K562 (cell line): ENCODE measurements around the gene ATP5PD. TPM values are rescaled to one million over a fixed set of nuclear protein-coding genes. Genes with fewer than 3 reads are reported as not detected.

Experiments used
- CBFA2T2 ChIP-seq: fragments of 450-650 bp; conservative IDR thresholded peaks from 2 replicates; pipeline ENCODE4 v1.6.1; 2017; ENCODE audit warnings: mild to moderate bottlenecking
- CBX3 ChIP-seq, 2 experiments: IDR thresholded peaks; 1 replicate in 1 of 2; 2 replicates in 1 of 2; pipeline ENCODE4 v1.6.1; 2012; ENCODE audit warnings: inconsistent platforms in 2 of 2, low read length in 2 of 2, borderline replicate concordance in 1 of 2, control low read depth in 1 of 2
- ELK1 ChIP-seq: sonication (generic); formaldehyde crosslinking; IDR thresholded peaks from 2 replicates; pipeline ENCODE4 v1.8.1; 2022; ENCODE audit warnings: missing genetic modification reagents
- FOXK2 ChIP-seq, 2 experiments: fragments of 450-650 bp; IDR thresholded peaks in 1 of 2; conservative IDR thresholded peaks in 1 of 2; 2 replicates each; pipeline ENCODE4 v1.6.1; 2016; ENCODE audit warnings: low read depth in 2 of 2, mild to moderate bottlenecking in 1 of 2
- ILK ChIP-seq: fragments of 450-650 bp; IDR thresholded peaks from 2 replicates; pipeline ENCODE4 v1.6.1; 2016; ENCODE audit warnings: missing genetic modification characterization, low read depth, mild to moderate bottlenecking, missing compliant biosample characterization, moderate library complexity, borderline replicate concordance
- MAFK ChIP-seq: IDR thresholded peaks from 2 replicates; pipeline ENCODE4 v1.6.1; 2011; ENCODE audit warnings: low read length, improper control_type of control experiment
- MLX ChIP-seq, 2 experiments: fragments of 450-650 bp in 1 of 2; sonication (generic) in 1 of 2; formaldehyde crosslinking; conservative IDR thresholded peaks; 2 replicates each; pipeline versions ENCODE4 v1.4.0 to v1.8.1; 2020 to 2022; ENCODE audit warnings: mild to moderate bottlenecking in 1 of 2, missing genetic modification reagents in 1 of 2
- NBN ChIP-seq: fragments of 450-650 bp; IDR thresholded peaks from 2 replicates; pipeline ENCODE4 v1.6.1; 2016; ENCODE audit warnings: low read depth, mild to moderate bottlenecking
- NCOR1 ChIP-seq: fragments of 450-650 bp; IDR thresholded peaks from 2 replicates; pipeline ENCODE4 v1.6.1; 2016; ENCODE audit warnings: mild to moderate bottlenecking, moderate library complexity
- NFRKB ChIP-seq: fragments of 450-650 bp; IDR thresholded peaks from 2 replicates; pipeline ENCODE4 v1.6.1; 2016; ENCODE audit warnings: low read depth
- NFYB ChIP-seq: IDR thresholded peaks from 2 replicates; pipeline ENCODE4 v1.6.1; 2011; ENCODE audit warnings: mild to moderate bottlenecking, moderate library complexity; ENCODE audit not compliant: insufficient read length; ENCODE audit errors: extremely low read depth
- NR2C1 ChIP-seq, 2 experiments: fragments of 450-650 bp; IDR thresholded peaks; 2 replicates each; pipeline ENCODE4 v1.6.1; 2017; ENCODE audit warnings: mild to moderate bottlenecking in 2 of 2, antibody characterized with exemption in 1 of 2, inconsistent platforms in 1 of 2, missing compliant biosample characterization in 1 of 2, missing genetic modification characterization in 1 of 2
- NR4A1 ChIP-seq, 2 experiments: fragments of 250-450 bp in 1 of 2; fragments of 450-650 bp in 1 of 2; sonication (Bioruptor Pico) in 1 of 2; IDR thresholded peaks; 2 replicates each; pipeline versions ENCODE4 v1.4.0 to v1.6.1; 2016 to 2020; ENCODE audit warnings: mild to moderate bottlenecking in 2 of 2, missing compliant biosample characterization in 1 of 2, missing genetic modification characterization in 1 of 2, moderate library complexity in 1 of 2
- NRF1 ChIP-seq, 2 experiments: fragments of 450-650 bp; IDR thresholded peaks in 1 of 2; conservative IDR thresholded peaks in 1 of 2; 2 replicates each; pipeline ENCODE4 v1.6.1; 2014; ENCODE audit warnings: mild to moderate bottlenecking in 2 of 2
- RBM17 ChIP-seq: fragments of 200-400 bp; formaldehyde crosslinking; IDR thresholded peaks from 2 replicates; pipeline ENCODE4 v1.6.1; 2017; ENCODE audit warnings: low read depth, mild to moderate bottlenecking, low read length, borderline replicate concordance
- TAF1 ChIP-seq: IDR thresholded peaks from 2 replicates; pipeline ENCODE4 v1.6.1; 2011; ENCODE audit warnings: mild to moderate bottlenecking, low read length, moderate library complexity; ENCODE audit not compliant: insufficient read depth, control insufficient read depth, severe bottlenecking; ENCODE audit errors: extremely low read depth
- YY1 ChIP-seq, 3 experiments: IDR thresholded peaks; 2 replicates each; pipeline ENCODE4 v1.6.1; 2011; ENCODE audit warnings: low read length in 2 of 3, mild to moderate bottlenecking in 2 of 3, moderate library complexity in 2 of 3, borderline replicate concordance in 1 of 3, control low read depth in 1 of 3, low read depth in 1 of 3; ENCODE audit not compliant: insufficient read depth in 3 of 3, insufficient replicate concordance in 2 of 3, control insufficient read depth in 1 of 3, insufficient read length in 1 of 3; ENCODE audit errors: extremely low read depth in 1 of 3
- ZNF232 ChIP-seq: sonication (generic); formaldehyde crosslinking; IDR thresholded peaks from 2 replicates; pipeline ENCODE4 v1.8.0; 2022; ENCODE audit warnings: mild to moderate bottlenecking, missing genetic modification reagents
- ZNF644 ChIP-seq: fragments of 200-800 bp; sonication (Bioruptor generic); IDR thresholded peaks from 2 replicates; pipeline ENCODE4 v1.6.1; 2016; ENCODE audit warnings: low read depth, missing genetic modification characterization, missing compliant biosample characterization
- polyA plus RNA-seq, 8 experiments: library from polyadenylated mRNA; depleted of rRNA in 4 of 8; stranded (reverse) in 5 of 8; unstranded in 3 of 8; fragments of >200 nt; fragmentation: Nextera tagmentation in 2 of 8; fragmentation: Illumina TruSeq in 1 of 8; extraction: Ambion mirVana in 2 of 8; extraction: Trizol in 1 of 8; gene quantifications; 2 replicates each; pipeline versions ENCODE4 v1.2.1 to v1.2.3, GENCODE V29; 2011 to 2014; ENCODE audit warnings: inconsistent platforms in 1 of 8, missing spikeins in 1 of 8
- total RNA-seq, 7 experiments: library from RNA; depleted of rRNA in 6 of 7; stranded (reverse); fragments of >200 nt in 6 of 7; fragmentation: Illumina TruSeq in 2 of 7; extraction: Trizol in 2 of 7; gene quantifications; 2 replicates each; pipeline versions ENCODE4 v1.2.1 to v1.2.3, GENCODE V29; 2011 to 2021; ENCODE audit warnings: low replicate concordance in 1 of 7
- TF ChIP-seq, protein P1 (sequence below), 2 experiments: fragments of 450-650 bp; conservative IDR thresholded peaks; 2 replicates each; pipeline ENCODE4 v1.6.1; 2017; ENCODE audit warnings: mild to moderate bottlenecking in 2 of 2, moderate library complexity in 2 of 2
- TF ChIP-seq, protein P2 (sequence below): sonication (generic); formaldehyde crosslinking; IDR thresholded peaks from 2 replicates; pipeline ENCODE4 v1.9.0; 2022; ENCODE audit warnings: mild to moderate bottlenecking, missing genetic modification reagents

Gene ATP5PD
- total and polyA plus RNA-seq, 9 of the 15 experiments (the other 6 are each of a cell fraction or from before 2014, with no cell fraction given), result 271 to 828 (median 432) TPM

GRCh38 chr17:75096082-75096625, 49.4 kb upstream of the ATP5PD start (continued):
- peak in 2 of 3 experiments; percentile 20 to 48 for TF ChIP-seq YY1 (IDR thresholded peaks at IDR 0.05; ENCODE audit: borderline replicate concordance in 1 of 3, control insufficient read depth in 1 of 3, extremely low read depth in 1 of 3, insufficient read depth in 3 of 3, insufficient read length in 1 of 3, insufficient replicate concordance in 2 of 3, low read depth in 1 of 3, low read length in 2 of 3)
- TF ChIP-seq NR4A1 (CRISPR knock-in tag; IDR thresholded peaks at IDR 0.05), result no peak
- 0 out of 2 replicates have a peak, but pooled peaks have one; percentile 64 for TF ChIP-seq NR4A1 (tag; IDR thresholded peaks at IDR 0.05)
- TF ChIP-seq ELK1, result no peak
- peak; percentile 80 for TF ChIP-seq MAFK
- no peak for TF ChIP-seq NR2C1 (IDR thresholded peaks at IDR 0.05)
- TF ChIP-seq NR2C1 (tag; IDR thresholded peaks at IDR 0.05), result peak; percentile 54
- TF ChIP-seq TAF1, result peak; percentile 75
- TF ChIP-seq, protein P1, sequence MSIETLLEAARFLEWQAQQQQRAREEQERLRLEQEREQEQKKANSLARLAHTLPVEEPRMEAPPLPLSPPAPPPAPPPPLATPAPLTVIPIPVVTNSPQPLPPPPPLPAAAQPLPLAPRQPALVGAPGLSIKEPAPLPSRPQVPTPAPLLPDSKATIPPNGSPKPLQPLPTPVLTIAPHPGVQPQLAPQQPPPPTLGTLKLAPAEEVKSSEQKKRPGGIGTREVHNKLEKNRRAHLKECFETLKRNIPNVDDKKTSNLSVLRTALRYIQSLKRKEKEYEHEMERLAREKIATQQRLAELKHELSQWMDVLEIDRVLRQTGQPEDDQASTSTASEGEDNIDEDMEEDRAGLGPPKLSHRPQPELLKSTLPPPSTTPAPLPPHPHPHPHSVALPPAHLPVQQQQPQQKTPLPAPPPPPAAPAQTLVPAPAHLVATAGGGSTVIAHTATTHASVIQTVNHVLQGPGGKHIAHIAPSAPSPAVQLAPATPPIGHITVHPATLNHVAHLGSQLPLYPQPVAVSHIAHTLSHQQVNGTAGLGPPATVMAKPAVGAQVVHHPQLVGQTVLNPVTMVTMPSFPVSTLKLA (conservative IDR thresholded peaks at IDR 0.05), result peak in 1 of 2 experiments; percentile 68; a peak in 3 of 4 replicates
- TF ChIP-seq NBN, result peak; percentile 93
- no peak for TF ChIP-seq ZNF232 (CRISPR knock-in tag)
- TF ChIP-seq, protein P2, sequence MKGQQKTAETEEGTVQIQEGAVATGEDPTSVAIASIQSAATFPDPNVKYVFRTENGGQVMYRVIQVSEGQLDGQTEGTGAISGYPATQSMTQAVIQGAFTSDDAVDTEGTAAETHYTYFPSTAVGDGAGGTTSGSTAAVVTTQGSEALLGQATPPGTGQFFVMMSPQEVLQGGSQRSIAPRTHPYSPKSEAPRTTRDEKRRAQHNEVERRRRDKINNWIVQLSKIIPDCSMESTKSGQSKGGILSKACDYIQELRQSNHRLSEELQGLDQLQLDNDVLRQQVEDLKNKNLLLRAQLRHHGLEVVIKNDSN, result no peak
- peak; percentile 72 for TF ChIP-seq ZNF644 (tag)
- no peak for TF ChIP-seq ILK
- no peak; the same call in 1 of the 2 replicates for TF ChIP-seq CBFA2T2
- peak; percentile 50; the same call in 1 of the 2 replicates for TF ChIP-seq NFRKB
- peak in 1 of 2 experiments; percentile 50; a peak in 2 of 3 replicates for TF ChIP-seq CBX3 (IDR thresholded peaks at IDR 0.05; ENCODE audit: borderline replicate concordance in 1 of 2, low read length in 2 of 2)
- TF ChIP-seq NFYB, result no peak
- no peak for TF ChIP-seq RBM17
- no peak for TF ChIP-seq MLX (CRISPR knock-in tag; conservative IDR thresholded peaks at IDR 0.05)
- peak; percentile 78 for TF ChIP-seq NCOR1
- TF ChIP-seq NRF1 (conservative IDR thresholded peaks at IDR 0.05 in 1 of 2, IDR thresholded peaks at IDR 0.05 in 1 of 2), result peak; percentile 48 to 53; a peak in 3 of 4 replicates
- peak; percentile 85 to 91 for TF ChIP-seq FOXK2 (conservative IDR thresholded peaks at IDR 0.05 in 1 of 2, IDR thresholded peaks at IDR 0.05 in 1 of 2; ENCODE audit: low read depth in 2 of 2)
